HFF-Myc (cell line): Measurements from ENCODE around the gene ANKRD13D.
A peak's percentile ranks its signal among the peaks of the same experiment; 100 is the strongest.

Experiments used
- DNase-seq: peaks from one replicate; pipeline ENCODE4 v3.0.0-alpha.2; 2011; ENCODE audit warnings: low read depth; ENCODE audit errors: extremely low read depth
- H3K4me3 ChIP-seq: replicated peaks from 2 replicates; pipeline ENCODE4 v1.5.1; 2011; ENCODE audit warnings: low read depth, mild to moderate bottlenecking, control low read depth, low read length
- TF ChIP-seq, protein P1 (sequence below): IDR thresholded peaks from 2 replicates; pipeline ENCODE4 v1.5.1; 2012; ENCODE audit warnings: mild to moderate bottlenecking, low read depth, low read length, control low read depth; ENCODE audit errors: missing control alignments

The ANKRD13D gene

GRCh38 chr11:67282876-67283371, 6.2 kb upstream of the ANKRD13D start:
- TF ChIP-seq, protein P1, sequence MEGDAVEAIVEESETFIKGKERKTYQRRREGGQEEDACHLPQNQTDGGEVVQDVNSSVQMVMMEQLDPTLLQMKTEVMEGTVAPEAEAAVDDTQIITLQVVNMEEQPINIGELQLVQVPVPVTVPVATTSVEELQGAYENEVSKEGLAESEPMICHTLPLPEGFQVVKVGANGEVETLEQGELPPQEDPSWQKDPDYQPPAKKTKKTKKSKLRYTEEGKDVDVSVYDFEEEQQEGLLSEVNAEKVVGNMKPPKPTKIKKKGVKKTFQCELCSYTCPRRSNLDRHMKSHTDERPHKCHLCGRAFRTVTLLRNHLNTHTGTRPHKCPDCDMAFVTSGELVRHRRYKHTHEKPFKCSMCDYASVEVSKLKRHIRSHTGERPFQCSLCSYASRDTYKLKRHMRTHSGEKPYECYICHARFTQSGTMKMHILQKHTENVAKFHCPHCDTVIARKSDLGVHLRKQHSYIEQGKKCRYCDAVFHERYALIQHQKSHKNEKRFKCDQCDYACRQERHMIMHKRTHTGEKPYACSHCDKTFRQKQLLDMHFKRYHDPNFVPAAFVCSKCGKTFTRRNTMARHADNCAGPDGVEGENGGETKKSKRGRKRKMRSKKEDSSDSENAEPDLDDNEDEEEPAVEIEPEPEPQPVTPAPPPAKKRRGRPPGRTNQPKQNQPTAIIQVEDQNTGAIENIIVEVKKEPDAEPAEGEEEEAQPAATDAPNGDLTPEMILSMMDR = no peak
- no peak for DNase-seq
- no peak overlapping the region for H3K4me3 ChIP-seq

- DNase-seq = no peak
- no peak overlapping the region for H3K4me3 ChIP-seq
- TF ChIP-seq, protein P1 = no peak
These were observed 5.6 kb upstream of the ANKRD13D start for GRCh38 chr11:67283481-67283963.

DNA sequence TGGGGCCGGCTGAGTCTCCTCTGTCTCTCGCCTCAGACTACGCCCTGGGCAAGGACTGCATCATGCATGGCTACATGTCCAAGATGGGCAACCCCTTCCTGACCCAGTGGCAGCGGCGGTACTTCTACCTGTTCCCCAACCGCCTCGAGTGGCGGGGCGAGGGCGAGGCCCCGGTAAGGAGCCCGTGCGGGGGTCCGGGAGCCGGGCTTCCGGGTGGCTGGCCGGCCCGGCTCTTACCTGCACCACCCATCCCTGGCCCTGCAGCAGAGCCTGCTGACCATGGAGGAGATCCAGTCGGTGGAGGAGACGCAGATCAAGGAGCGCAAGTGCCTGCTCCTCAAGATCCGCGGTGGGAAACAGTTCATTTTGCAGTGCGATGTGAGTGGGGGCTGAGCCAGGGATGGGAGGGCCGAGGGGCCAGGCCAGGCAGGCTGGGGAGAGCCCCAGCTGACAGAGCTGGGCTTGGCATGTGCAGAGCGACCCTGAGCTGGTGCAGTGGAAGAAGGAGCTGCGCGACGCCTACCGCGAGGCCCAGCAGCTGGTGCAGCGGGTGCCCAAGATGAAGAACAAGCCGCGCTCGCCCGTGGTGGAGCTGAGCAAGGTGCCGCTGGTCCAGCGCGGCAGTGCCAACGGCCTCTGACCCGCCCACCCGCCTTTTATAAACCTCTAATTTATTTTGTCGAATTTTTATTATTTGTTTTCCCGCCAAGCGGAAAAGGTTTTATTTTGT, 4.1 kb upstream of the ANKRD13D start:
- TF ChIP-seq, protein P1 = no peak
- no peak for DNase-seq
- no peak overlapping the region for H3K4me3 ChIP-seq

DNA sequence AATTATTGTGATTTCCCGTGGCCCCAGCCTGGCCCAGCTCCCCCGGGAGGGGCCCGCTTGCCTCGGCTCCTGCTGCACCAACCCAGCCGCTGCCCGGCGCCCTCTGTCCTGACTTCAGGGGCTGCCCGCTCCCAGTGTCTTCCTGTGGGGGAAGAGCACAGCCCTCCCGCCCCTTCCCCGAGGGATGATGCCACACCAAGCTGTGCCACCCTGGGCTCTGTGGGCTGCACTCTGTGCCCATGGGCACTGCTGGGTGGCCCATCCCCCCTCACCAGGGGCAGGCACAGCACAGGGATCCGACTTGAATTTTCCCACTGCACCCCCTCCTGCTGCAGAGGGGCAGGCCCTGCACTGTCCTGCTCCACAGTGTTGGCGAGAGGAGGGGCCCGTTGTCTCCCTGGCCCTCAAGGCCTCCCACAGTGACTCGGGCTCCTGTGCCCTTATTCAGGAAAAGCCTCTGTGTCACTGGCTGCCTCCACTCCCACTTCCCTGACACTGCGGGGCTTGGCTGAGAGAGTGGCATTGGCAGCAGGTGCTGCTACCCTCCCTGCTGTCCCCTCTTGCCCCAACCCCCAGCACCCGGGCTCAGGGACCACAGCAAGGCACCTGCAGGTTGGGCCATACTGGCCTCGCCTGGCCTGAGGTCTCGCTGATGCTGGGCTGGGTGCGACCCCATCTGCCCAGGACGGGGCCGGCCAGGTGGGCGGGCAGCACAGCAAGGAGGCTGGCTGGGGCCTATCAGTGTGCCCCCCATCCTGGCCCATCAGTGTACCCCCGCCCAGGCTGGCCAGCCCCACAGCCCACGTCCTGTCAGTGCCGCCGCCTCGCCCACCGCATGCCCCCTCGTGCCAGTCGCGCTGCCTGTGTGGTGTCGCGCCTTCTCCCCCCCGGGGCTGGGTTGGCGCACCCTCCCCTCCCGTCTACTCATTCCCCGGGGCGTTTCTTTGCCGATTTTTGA, 3.3 kb upstream of the ANKRD13D start:
- H3K4me3 ChIP-seq = no peak overlapping the region
- TF ChIP-seq, protein P1 = no peak
- no peak for DNase-seq

- TF ChIP-seq, protein P1 = no peak
- no peak for DNase-seq
- H3K4me3 ChIP-seq = no peak overlapping the region
These were observed 2.3 kb upstream of the ANKRD13D start for GRCh38 chr11:67286621-67287333.

GRCh38 chr11:67287355-67288197, 1.5 kb upstream of the ANKRD13D start:
- DNase-seq = no peak
- peak overlapping the region; percentile 52 for H3K4me3 ChIP-seq
- TF ChIP-seq, protein P1 = no peak
